Caki2 (cell line): ENCODE measurements around the gene LRRC40. TPM values are rescaled to one million over a fixed set of nuclear protein-coding genes. Genes with fewer than 3 reads are reported as not detected.
A peak's percentile ranks its signal among the peaks of the same experiment; 100 is the strongest.
"Not testable (repeated sequence)": the region's sequence is repeated elsewhere in the genome, so short reads cannot be mapped to it uniquely, and the experiment has no call there.

Experiments
- DNase-seq: peaks from one replicate; pipeline ENCODE4 v3.0.0-alpha.2; 2015; ENCODE audit warnings: low read depth
- in situ Hi-C: cut with HindIII; loops from 2 replicates; pipeline ENCODE4 v1.10.0; 2016; ENCODE audit warnings: low sequenced_read_pairs, low pct_unique_long_range_greater_than_20kb, mixed read lengths
- total RNA-seq: library from RNA; depleted of rRNA; stranded (reverse); fragments of >200 nt; shearing (Covaris generic); gene quantifications from 2 replicates; pipeline ENCODE4 v1.2.3, GENCODE V29; 2014; ENCODE audit warnings: low replicate concordance

LRRC40 gene
- total RNA-seq, 1 experiment from 2014 or later = 14.3 TPM

GRCh38 chr1:70206833-70207232, 1.5 kb upstream of the LRRC40 start:
- DNase-seq, in situ Hi-C loops: not testable (repeated sequence)

- peak; percentile 6 for DNase-seq
- in situ Hi-C loops = no loop called here
Measured at GRCh38 chr1:70205071-70205433, 327 bp downstream of the LRRC40 start.

DNA sequence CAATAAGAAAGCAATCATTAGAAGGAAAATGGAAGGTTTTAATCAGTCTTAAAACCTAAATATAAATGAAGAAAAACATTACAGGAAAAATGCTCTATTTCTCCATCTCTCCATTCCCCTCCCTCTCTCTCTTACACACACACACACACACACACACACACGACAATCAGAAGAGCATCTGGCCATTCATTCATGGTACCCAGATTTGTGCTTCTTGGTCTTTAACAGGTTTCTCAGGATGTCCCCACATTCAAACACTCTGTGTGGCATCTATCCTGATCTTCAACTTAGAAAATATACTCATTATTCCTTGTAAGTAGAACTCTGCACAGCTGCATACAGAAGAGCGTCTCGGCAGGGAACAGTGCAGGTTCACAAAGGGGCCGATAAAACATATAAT, 779 bp downstream of the LRRC40 start:
- no peak for DNase-seq
- in situ Hi-C loops = no loop called here

GRCh38 chr1:70204139-70204538, 1.2 kb downstream of the LRRC40 start:
- no peak for DNase-seq
- in situ Hi-C loops = no loop called here

DNA sequence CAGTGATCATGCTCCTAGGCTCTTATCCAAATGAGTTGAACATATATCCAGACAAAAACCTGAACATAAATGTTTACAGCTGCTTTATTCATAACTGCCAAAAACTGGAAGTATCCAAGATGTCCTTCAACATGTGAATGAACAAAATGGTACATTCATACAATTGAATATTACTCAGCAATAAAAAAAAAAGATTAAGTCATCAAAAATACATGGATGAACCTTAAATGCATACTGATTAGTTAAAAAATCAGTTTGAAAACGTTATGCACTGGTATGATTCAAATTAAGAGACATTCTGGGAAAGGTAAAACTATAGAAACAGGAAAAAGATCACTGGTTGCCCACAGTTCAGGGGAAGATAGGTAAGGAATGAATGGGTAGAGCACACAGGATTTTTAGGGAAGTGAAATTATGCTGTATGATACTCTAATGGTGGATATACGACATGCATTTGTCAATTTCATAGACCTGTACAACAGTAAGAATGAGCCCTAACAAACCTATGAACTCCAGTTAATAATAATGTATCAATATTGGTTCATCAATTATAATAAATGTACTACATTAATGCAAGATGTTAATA, 3.1 kb downstream of the LRRC40 start:
- in situ Hi-C loops = no loop called here
- DNase-seq = no peak

GRCh38 chr1:70200065-70200464, 5.3 kb downstream of the LRRC40 start:
- in situ Hi-C loops = no loop called here
- DNase-seq = no peak

DNA sequence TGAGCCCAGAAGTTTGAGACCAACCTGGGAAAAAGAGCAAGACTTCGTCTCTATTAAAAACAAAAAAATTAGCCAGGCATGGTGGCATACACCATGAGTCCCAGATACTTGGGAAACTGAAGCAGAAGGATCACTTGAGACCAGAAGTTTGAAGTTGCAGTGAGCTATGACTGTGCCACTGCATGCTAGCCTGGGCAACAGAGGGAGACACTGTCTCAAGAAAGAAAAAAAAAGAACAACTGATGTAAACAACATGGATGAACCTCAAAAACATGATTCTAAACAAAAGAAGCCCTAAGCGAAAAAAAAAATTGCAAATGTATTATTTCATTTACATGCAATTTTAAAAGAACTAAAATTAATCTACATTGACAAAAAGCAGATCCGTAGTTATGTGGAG, 9.0 kb downstream of the LRRC40 start:
- in situ Hi-C loops = no loop called here
- no peak for DNase-seq

DNA sequence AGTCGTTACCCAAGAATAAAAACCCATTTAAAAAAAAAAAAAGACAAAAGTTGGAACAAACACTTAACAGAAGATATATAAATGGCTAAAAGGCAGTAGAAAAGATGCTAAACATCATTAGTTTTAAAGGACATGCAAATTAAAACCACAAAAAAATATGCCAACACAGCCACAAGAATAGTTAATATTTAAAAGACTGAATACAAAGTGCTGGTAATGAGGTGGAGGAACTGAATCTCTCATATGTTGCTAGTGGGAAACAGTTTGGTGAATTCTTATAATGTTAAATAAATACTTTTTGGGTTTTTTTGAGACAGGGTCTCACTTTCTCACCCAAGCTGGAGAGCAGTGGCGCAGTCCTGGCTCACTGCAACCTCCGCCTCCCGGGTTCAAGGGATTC, 10.0 kb downstream of the LRRC40 start:
- no peak for DNase-seq
- in situ Hi-C loops = no loop called here

GRCh38 chr1:70194601-70195000, 10.8 kb downstream of the LRRC40 start:
- DNase-seq = no peak
- in situ Hi-C loops = no loop called here

DNA sequence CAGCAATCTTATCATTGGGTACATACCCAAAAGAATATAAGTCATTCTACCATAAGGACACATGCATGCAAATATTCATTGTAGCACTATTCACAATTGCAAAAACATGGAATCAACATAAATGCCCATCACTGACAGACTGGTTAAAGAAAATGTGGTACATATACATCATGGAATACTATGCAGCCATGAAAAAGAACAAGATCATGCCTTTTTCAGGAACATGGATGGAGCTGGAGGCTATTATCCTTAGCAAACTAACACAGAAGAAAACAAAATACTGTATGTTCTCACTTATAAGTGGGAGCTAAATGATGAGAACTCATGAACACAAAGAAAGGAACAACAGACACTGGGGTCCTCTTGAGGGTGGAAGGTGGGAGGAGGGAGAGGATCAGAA, 12.9 kb downstream of the LRRC40 start:
- in situ Hi-C loops, DNase-seq: not testable (repeated sequence)

- no peak for DNase-seq
- in situ Hi-C loops = no loop called here
Measured at GRCh38 chr1:70190180-70190579, 15.2 kb downstream of the LRRC40 start.

- in situ Hi-C loops = no loop called here
- no peak for DNase-seq
Measured at GRCh38 chr1:70188522-70188921, 16.9 kb downstream of the LRRC40 start.

DNA sequence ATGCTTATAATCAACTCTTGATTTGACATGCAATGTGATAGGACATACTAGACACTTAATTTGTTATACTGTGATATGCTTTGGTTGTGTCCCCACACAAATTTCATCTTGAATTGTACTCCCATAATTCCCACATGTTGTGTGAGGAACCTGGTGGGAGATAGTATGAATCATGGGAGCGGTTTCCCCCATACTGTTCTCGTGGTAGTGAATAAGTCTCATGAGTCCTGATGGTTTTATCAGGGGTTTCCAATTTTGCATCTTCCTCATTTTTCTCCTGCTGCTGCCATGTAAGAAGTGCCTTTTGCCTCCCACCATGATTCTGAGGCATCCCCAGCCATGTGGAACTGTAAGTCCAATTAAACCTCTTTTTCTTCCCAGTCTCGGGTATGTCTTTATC, 20.2 kb downstream of the LRRC40 start:
- DNase-seq, in situ Hi-C loops: not testable (repeated sequence)

DNA sequence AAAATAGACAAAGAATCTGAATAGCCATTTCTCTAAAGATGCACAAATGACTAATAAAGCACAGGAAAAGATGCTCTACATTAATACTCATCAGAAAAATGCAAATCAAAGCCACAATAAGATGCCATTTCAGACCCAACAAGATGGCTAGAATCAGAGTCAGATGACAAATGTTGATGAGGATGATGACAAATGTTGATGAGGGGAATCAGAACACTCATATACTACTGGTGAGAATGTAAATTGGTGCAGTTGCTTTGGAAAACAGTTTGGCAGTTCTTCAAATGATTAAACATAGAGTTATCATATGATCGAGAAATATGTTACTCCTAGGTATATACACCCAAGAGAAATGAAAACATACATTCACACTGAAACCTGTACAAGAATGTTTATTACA, 33.9 kb downstream of the LRRC40 start:
- no peak for DNase-seq
- in situ Hi-C loops = no loop called here

GRCh38 chr1:70169018-70169839, 36.1 kb downstream of the LRRC40 start:
- DNase-seq = no peak
- in situ Hi-C loops = no loop called here

DNA sequence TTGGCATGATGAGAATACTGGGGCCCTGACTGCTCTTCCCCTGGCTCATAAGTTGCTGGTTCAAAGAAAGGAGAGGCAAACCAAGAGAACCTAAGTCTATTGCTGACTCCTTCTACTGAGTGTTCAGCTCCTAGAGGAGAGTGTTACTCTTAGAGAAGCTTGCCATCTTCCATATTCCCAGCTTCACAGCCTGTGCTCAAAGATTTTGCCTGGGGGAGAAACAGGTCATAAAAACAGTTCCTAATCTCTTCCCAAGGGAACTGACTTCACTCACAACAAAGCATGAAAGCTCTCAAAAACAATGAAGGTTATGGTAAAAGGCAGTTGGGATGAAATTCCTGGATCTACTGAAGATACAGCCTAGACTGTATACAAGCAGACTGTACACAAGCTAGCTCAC, 37.1 kb downstream of the LRRC40 start:
- in situ Hi-C loops = no loop called here
- no peak for DNase-seq

DNA sequence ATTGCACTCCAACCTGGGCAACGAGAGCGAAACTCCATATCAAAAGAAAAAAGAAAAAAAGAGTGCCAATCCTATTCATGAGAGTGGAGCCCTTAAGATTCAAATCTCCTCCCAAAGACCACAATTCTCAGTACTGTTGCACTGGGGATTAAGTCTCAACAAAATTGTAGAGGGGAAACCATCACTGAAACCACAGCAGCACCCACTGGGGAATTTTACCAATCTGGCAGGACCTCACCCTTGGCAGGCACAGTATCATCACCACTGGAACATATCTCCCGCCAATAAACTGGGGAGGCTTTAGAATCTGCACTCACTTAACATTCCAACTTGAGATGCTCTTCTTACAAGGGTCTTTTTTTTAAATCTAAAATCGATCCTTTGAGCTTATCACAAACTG, 41.0 kb downstream of the LRRC40 start:
- in situ Hi-C loops = no loop called here
- no peak for DNase-seq

DNA sequence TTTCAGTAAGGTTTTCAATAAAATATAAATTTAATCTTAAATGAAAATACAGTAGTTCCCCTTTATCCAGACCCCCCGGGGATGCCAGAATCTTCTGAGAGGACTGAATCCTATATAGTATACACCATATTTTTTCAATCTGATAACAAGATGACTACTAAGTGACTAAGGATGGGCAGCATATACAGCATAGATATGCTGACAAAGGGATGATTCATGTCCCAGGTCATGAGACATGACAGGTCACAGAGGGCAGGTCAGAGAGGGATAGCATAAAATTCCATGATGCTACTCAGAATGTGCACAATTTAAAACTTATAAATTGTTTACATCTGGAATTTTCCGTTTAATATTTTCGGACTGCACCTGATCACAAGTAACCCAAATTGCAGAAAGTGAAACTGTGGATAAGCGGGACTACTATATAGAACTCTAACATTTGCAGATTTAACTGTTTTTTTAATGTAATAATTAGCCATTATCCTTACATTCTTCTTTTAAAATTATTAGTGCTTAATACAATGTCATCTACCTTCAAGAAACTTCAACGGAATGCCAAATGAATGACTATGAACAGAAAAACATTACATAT, 48.8 kb downstream of the LRRC40 start:
- no peak for DNase-seq
- in situ Hi-C loops = no loop called here

GRCh38 chr1:70153739-70154138, 51.6 kb downstream of the LRRC40 start:
- DNase-seq = no peak
- in situ Hi-C loops = no loop called here

DNA sequence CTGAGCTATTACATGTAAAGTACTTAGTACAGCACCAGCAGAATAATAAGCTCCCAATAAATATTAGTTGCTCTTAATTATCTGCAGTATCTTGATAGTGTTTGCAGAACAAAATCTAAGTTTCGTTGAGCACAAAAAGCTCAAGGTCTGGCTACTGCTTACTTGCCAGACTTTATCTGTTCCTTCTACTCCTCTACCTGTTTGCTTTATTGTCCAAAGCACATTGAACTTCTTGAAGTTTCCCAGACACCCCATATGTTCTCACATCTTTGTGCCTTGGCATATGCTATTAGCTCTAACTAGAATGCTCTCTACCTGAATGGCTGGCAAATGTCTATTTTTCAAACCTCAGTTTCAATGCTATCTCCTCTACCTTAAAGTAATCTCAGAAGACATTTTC, 54.9 kb downstream of the LRRC40 start:
- in situ Hi-C loops = no loop called here
- no peak for DNase-seq
